Thoracic aorta (tissue), 2 donors: ENCODE results near the gene PCDHGA5. TPM values are rescaled to one million over a fixed set of nuclear protein-coding genes. Genes with fewer than 3 reads are reported as not detected.
"Not testable (repeated sequence)": the region's sequence is repeated elsewhere in the genome, so short reads cannot be mapped to it uniquely, and the experiment has no call there.

Experiments used
- ATAC-seq: fragments of 150-250 bp; one replicate; pipeline ENCODE4 v1.8.0; 2017; ENCODE audit warnings: low read depth; ENCODE audit not compliant: insufficient number of reproducible peaks, low FRiP score
- DNase-seq: peaks from one replicate; pipeline ENCODE4 v3.0.0-alpha.2; 2020; ENCODE audit warnings: low spot score
- H3K27ac ChIP-seq, 2 donors: fragments of 200-600 bp; sonication (generic); 1 replicate in 1 of 2; 2 replicates in 1 of 2; pipeline ENCODE4 v1.5.1; 2016; ENCODE audit warnings: mild to moderate bottlenecking in 2 of 2, moderate library complexity in 2 of 2
- H3K27me3 ChIP-seq: fragments of 200-600 bp; sonication (generic); replicated peaks from 2 replicates; pipeline ENCODE4 v1.6.0; 2016; ENCODE audit warnings: mild to moderate bottlenecking; ENCODE audit not compliant: insufficient read depth
- H3K36me3 ChIP-seq: fragments of 200-600 bp; sonication (generic); one replicate; pipeline ENCODE4 v1.5.1; 2016
- H3K4me1 ChIP-seq, 2 donors: fragments of 200-600 bp; sonication (generic); 1 replicate in 1 of 2; 2 replicates in 1 of 2; pipeline versions ENCODE4 v1.5.1 to v1.6.0; 2016; ENCODE audit warnings: low read depth in 2 of 2, mild to moderate bottlenecking in 1 of 2; ENCODE audit not compliant: control insufficient read depth in 1 of 2
- H3K4me3 ChIP-seq: fragments of 200-600 bp; sonication (generic); 2 replicates; pipeline ENCODE4 v1.5.1; 2016; ENCODE audit warnings: mild to moderate bottlenecking
- H3K9me3 ChIP-seq: fragments of 200-600 bp; sonication (generic); 2 replicates; pipeline ENCODE4 v1.5.1; 2016
- CTCF ChIP-seq: fragments of 200-600 bp; sonication (generic); IDR thresholded peaks from one replicate; pipeline ENCODE4 v1.5.1; 2019; ENCODE audit warnings: antibody characterized with exemption
- total RNA-seq, 2 donors: library from RNA; depleted of rRNA; stranded (reverse); fragments of >200 nt; gene quantifications; one replicate each; pipeline versions ENCODE4 v1.1.0 to v1.2.3, GENCODE V29; 2016

Gene PCDHGA5
- total RNA-seq, 2 donors from 2014 or later, result 9.5 to 12.5 TPM

DNA sequence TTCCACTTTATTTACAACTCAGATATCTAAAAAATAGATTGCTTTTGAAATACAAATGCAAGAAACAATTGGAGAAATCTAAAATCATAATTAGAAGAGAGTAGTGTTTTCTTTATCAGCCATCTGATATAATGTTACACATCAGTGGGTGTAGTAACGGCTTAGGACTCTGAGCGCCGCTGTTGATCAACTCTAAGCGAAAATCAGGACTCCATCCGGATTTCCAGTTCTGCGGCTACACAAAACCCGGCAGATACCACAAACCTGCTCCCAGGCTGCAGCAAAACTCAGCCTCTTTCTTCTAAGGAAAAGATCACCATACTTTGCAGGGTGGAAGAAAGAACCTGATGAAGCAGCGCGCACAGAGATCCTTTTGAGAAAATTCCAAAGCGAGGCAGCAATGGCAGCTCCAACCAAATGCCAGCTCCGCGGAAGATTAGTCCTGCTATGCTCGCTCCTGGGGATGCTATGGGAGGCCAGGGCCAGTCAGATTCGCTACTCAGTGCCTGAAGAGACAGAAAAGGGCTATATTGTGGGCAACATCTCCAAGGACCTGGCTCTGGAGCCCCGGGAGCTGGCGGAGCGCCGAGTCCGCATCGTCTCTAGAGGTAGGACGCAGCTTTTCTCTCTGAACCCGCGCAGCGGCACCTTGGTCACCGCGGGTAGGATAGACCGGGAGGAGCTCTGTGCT is 38.7 kb downstream of the PCDHGA5 start, which contains the start of gene PCDHGA9:
Gene PCDHGA9 (plus strand): TSS at position 226 of the 691 bp plus-strand sequence. CDS start 175 bp downstream, at position 401.
- H3K4me1 ChIP-seq, result no peaks in the 10 kb centered on the region
- H3K4me3 ChIP-seq, result peak within 1 kb of the TSS; percentile 55
- no peak for ATAC-seq
- no peak for TF ChIP-seq CTCF
- no peak for DNase-seq
- no peak within 1 kb of the TSS for H3K27ac ChIP-seq
- H3K36me3 ChIP-seq, result no peaks in the 10 kb centered on the region
- H3K9me3 ChIP-seq, result peaks cover 90% of the 10 kb centered on the region
- H3K27me3 ChIP-seq, result no peaks in the 10 kb centered on the region

DNA sequence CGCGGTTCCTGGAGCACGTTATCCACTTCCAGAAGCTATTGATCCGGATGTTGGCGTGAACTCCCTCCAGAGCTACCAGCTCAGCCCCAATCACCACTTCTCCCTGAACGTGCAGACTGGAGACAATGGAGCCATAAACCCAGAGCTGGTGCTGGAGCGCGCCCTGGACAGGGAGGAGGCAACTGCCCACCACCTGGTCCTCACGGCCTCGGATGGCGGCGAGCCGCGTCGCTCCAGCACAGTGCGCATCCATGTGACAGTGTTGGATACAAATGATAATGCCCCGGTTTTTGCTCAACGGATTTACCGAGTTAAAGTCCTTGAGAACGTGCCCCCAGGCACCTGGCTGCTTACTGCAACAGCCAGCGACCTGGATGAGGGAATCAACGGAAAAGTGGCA is 39.4 kb downstream of the PCDHGA5 start:
- H3K4me3 ChIP-seq, result peak overlapping the region; percentile 55

DNA sequence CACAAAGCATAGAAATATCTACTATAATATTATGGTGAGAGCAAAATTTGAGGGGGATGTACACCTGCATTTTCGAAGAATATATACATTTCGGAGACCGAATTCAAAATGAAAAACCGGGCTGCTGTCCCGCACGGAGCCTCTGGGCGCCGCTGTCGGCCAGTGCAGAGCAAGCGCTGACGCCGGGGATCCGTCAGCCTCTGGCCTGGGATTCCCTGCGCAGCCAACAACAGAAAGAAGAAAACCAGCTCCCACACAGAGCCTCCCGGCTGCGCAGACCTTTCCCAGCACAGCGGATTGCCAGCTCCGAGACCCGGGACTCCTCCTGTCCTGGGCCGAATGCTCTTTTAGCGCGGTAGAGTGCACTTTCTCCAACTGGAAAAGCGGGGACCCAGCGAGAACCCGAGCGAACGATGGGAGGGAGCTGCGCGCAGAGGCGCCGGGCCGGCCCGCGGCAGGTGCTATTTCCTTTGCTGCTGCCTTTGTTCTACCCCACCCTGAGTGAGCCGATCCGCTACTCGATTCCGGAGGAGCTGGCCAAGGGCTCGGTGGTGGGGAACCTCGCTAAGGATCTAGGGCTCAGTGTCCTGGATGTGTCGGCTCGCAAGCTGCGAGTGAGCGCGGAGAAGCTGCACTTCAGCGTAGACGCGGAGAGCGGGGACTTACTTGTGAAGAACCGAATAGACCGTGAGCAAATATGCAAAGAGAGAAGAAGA is 44.0 kb downstream of the PCDHGA5 start, which contains the start of gene PCDHGB6:
Gene PCDHGB6 (plus strand): TSS at position 232 of the 716 bp plus-strand sequence. CDS start 182 bp downstream, at position 414.
- H3K36me3 ChIP-seq, DNase-seq, H3K4me1 ChIP-seq, ATAC-seq, H3K27ac ChIP-seq, H3K27me3 ChIP-seq: not testable (repeated sequence)
- Histone ChIP-seq H3K4me3 (peak within 1 kb of the TSS; percentile 49), H3K9me3 (peaks cover 99% of the 10 kb centered on the region)

More for the DNA sequence above, 39.4 kb downstream of the PCDHGA5 start:
- H3K27ac ChIP-seq, result no peak overlapping the region
- no peak for ATAC-seq
- no peak for DNase-seq
- H3K36me3 ChIP-seq, result no peaks in the 10 kb centered on the region
- TF ChIP-seq CTCF, result no peak
- no peaks in the 10 kb centered on the region for H3K4me1 ChIP-seq
- H3K27me3 ChIP-seq, result no peaks in the 10 kb centered on the region
- H3K9me3 ChIP-seq, result peaks cover 93% of the 10 kb centered on the region

- no peak for DNase-seq
- no peaks in the 10 kb centered on the region for H3K27me3 ChIP-seq
- no peaks in the 10 kb centered on the region for H3K4me1 ChIP-seq
- no peak overlapping the region for H3K27ac ChIP-seq
- H3K36me3 ChIP-seq, result no peaks in the 10 kb centered on the region
- H3K4me3 ChIP-seq, result peak overlapping the region; percentile 2
- TF ChIP-seq CTCF, result no peak
- H3K9me3 ChIP-seq, result peaks cover 97% of the 10 kb centered on the region
- ATAC-seq, result no peak
Measured at GRCh38 chr5:141409598-141410306, 45.8 kb downstream of the PCDHGA5 start.

- ATAC-seq, result no peak
- TF ChIP-seq CTCF, result no peak
Measured at GRCh38 chr5:141411575-141411974, 47.6 kb downstream of the PCDHGA5 start.

More at GRCh38 chr5:141411575-141411974, 47.6 kb downstream of the PCDHGA5 start:
- Histone ChIP-seq H3K27me3 (no peaks in the 10 kb centered on the region), H3K4me3 (no peak overlapping the region), H3K36me3 (no peaks in the 10 kb centered on the region), H3K27ac (no peak overlapping the region), H3K9me3 (peaks cover 98% of the 10 kb centered on the region), H3K4me1 (no peaks in the 10 kb centered on the region)
- no peak for DNase-seq
